GM21576 (cell line): ENCODE results near the gene KLHL33.

Experiments
- ATAC-seq: cut with Tn5 transposase; IDR thresholded peaks from one replicate; pipeline ENCODE4 v1.9.1; 2021; ENCODE audit warnings: mild to moderate bottlenecking, moderate library complexity; ENCODE audit not compliant: unreplicated experiment

The KLHL33 gene

GRCh38 chr14:20376071-20376588 is 59.8 kb downstream of the KLHL33 start:
- no peak for ATAC-seq
